Fibroblast of villous mesenchyme (primary cell): ENCODE results near the gene UNKL. TPM values are rescaled to one million over a fixed set of nuclear protein-coding genes. Genes with fewer than 3 reads are reported as not detected.

Source experiments
- DNase-seq: peaks from one replicate; pipeline ENCODE4 v3.0.0-alpha.2; 2010; ENCODE audit warnings: low read depth
- H3K4me3 ChIP-seq: 2 replicates; pipeline ENCODE4 v1.5.1; 2011; ENCODE audit warnings: low read depth, mild to moderate bottlenecking, low read length
- CTCF ChIP-seq: IDR thresholded peaks from 2 replicates; pipeline ENCODE4 v1.5.1; 2012; ENCODE audit warnings: low read depth, mild to moderate bottlenecking, low read length; ENCODE audit not compliant: insufficient read depth
- total RNA-seq: library from RNA; depleted of rRNA; stranded (reverse); fragments of >200 nt; gene quantifications from 2 replicates; pipeline ENCODE4 v1.2.3, GENCODE V29; 2012

UNKL gene
- total RNA-seq, 1 donor = 7.8 TPM

GRCh38 chr16:1393613-1394176, 20.8 kb downstream of the UNKL start:
- TF ChIP-seq CTCF = no peak
- DNase-seq = no peak
- H3K4me3 ChIP-seq = no peak overlapping the region

DNA sequence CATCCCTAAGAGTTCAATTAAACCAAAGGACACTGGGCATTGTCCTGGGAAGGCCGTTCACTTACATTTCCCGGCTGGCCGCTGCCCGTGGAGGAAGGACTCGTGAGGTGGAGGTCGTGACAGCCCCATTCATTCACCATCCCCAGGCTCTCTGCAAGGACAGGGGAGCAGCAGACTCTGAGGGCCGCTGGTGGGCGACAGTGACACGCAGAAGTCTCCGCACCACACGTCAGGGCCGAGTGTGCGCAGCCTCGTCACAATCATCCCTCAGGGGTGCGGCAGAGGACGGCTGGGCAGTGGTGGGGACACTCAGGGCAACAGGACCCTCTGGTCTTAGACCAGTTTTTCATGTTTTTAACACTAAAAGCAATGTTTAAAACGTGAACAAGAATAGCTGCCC, 21.7 kb downstream of the UNKL start:
- no peak for DNase-seq
- no peak for TF ChIP-seq CTCF
- H3K4me3 ChIP-seq = no peak overlapping the region

DNA sequence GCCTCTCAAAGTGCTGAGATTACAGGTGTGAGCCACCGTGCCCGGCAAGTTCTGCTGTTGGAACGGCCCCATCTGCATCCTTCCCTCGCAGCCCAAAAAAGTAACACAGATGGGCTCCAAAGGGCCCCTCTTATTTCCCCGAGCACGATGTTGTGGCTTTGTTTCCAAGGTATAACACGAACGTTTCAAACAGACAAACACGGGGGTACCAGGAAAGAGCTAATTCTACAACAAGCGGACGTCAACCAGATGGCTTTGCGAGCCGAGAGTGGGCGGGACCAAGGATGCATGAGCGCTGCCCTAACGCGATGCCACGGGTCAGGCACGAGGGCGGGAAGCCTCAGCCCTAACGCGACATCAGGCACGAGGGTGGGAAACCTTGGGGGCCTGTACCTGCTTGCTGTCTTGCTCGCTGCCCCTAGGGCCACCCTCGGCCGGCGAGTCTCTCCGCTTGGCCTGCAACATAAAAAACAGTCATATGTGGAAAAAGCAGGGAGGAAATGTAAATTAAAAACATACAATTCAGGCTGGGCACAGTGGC, 24.2 kb downstream of the UNKL start:
- no peak for DNase-seq
- no peak overlapping the region for H3K4me3 ChIP-seq
- no peak for TF ChIP-seq CTCF

GRCh38 chr16:1389762-1390161, 24.7 kb downstream of the UNKL start:
- DNase-seq = no peak
- TF ChIP-seq CTCF = no peak
- no peak overlapping the region for H3K4me3 ChIP-seq

- TF ChIP-seq CTCF = no peak
- no peak for DNase-seq
- no peak overlapping the region for H3K4me3 ChIP-seq
Measured at GRCh38 chr16:1387331-1387730, 27.2 kb downstream of the UNKL start.

DNA sequence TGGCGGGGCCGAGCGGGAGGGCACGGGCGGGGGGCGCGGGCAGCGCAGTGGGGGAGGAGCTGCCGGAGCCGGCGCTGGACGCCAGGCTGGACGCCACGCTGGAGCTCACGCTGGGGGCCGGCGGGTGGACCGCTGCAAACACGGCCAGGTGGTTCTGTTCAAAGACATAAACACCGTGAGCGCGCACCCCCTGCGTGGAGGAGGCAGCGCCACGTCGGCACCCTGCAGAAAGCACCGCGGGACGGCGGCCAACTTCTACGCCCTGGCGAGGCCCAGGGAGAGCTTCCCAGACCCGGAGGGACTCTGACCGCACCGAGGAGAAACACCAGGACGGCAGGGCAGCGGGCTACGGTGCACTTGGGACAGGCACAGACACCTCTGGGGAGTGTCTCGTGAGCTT, 29.3 kb downstream of the UNKL start:
- no peak overlapping the region for H3K4me3 ChIP-seq
- TF ChIP-seq CTCF = no peak
- DNase-seq = no peak

DNA sequence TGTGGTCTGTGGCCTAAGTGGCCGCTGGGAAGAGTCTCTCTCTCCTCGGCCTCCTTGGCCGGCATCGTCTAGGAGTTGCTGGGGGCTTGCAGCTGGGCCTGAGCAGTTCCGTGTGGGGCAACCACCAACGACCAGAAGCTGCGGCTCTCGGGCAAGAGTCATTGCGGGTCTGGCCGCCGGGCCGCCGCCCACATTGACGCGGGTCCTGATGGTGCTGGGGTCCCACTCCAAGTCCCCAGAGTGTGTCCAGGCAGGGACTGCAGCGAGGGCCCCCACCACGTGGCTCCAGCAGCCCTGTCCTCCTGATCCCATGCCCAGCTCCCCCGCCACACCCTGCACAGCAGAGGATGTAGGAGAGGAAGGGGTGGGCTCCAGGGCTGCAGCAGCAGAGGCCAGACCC, 30.9 kb downstream of the UNKL start:
- DNase-seq = no peak
- TF ChIP-seq CTCF = no peak
- no peak overlapping the region for H3K4me3 ChIP-seq
